Stimulated activated effector memory CD8-positive, alpha-beta T cell treated with anti-CD3 and anti-CD28 coated beads, Interleukin-12 subunit alpha, Interleukin-12 subunit beta, amount 100 ng/mL, for 72 hours (primary cell): ENCODE results near the gene PTK6.

Experiments
- ATAC-seq: fragments of 150-1000 bp; cut with Tn5 transposase; 2 replicates; pipeline ENCODE4 v1.10.0; 2021
- DNase-seq, 2 donors: peaks; one replicate each; pipeline ENCODE4 v3.0.0; 2021 to 2022; ENCODE audit warnings: low spot score in 2 of 2
- H3K27ac Mint-ChIP-seq: one replicate; pipeline ENCODE4 v1.8.0; 2022; ENCODE audit warnings: mild to moderate bottlenecking, mixed read lengths
- H3K36me3 Mint-ChIP-seq: one replicate; pipeline ENCODE4 v1.8.0; 2022; ENCODE audit warnings: mild to moderate bottlenecking, mixed read lengths
- H3K4me1 Mint-ChIP-seq: one replicate; pipeline ENCODE4 v1.8.0; 2022; ENCODE audit warnings: mixed read lengths
- H3K4me3 Mint-ChIP-seq: one replicate; pipeline ENCODE4 v1.8.0; 2022; ENCODE audit warnings: mild to moderate bottlenecking, mixed read lengths
- H3K9me3 Mint-ChIP-seq: one replicate; pipeline ENCODE4 v1.8.0; 2022; ENCODE audit warnings: mixed read lengths

PTK6 gene

DNA sequence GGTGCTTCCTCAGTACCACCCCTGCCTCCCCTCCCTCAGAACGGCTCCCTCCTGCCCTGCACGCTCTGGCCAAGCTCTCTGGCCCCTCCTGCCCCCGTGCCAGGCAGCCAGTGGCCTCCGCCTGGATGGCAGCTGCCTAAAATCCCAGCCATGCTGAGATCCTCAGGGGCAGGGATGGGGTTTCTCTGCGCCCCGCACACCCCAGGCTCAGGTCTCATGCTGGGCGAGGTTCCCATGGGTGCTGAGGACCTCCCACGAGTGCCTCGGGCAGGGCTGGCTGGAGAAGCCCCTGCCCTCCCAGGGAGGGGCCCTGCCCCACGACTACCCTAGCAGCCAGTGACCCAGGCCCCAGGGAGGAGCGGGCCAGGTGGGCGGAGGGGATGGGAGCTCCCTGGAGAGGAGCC lies 2.7 kb downstream of the PTK6 start:
- H3K27ac Mint-ChIP-seq: no peak overlapping the region
- DNase-seq (no peak), ATAC-seq (no peak)
- no peak overlapping the region for H3K4me3 Mint-ChIP-seq
- H3K9me3 Mint-ChIP-seq: no peaks in the 10 kb centered on the region
- peaks cover 26% of the 10 kb centered on the region for H3K4me1 Mint-ChIP-seq
- H3K36me3 Mint-ChIP-seq: peaks cover 5% of the 10 kb centered on the region

DNA sequence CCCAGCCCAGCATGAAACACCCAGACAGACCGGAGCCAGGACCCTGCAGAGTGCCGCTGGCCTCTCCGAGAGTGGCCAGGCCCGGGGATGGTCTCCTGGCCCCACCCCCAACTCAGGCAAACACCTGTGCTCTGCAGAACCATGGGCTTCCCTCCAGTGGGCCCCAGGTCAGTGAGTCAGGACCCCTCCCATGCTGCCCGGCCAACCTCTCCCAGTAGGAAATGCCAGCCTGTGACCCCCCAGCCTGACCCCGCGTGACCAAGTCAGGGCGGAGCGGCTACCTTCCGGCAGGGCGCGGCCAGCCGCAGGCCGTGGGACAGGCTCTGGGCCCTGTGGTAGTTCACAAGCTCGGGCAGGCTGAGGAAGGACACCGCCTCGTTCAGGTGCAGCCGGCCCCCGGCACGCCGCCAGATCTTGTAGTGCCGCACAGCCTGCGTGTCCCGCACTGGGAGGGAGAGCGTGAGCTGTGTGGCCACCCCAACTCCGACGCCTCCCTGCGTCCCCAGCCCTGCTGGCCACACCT lies 3.2 kb downstream of the PTK6 start:
- peaks cover 6% of the 10 kb centered on the region for H3K36me3 Mint-ChIP-seq
- no peak for DNase-seq
- H3K4me1 Mint-ChIP-seq: peaks cover 27% of the 10 kb centered on the region
- H3K27ac Mint-ChIP-seq: no peak overlapping the region
- no peak overlapping the region for H3K4me3 Mint-ChIP-seq
- no peak for ATAC-seq
- H3K9me3 Mint-ChIP-seq: no peaks in the 10 kb centered on the region

GRCh38 chr20:63533388-63533787 lies 3.8 kb downstream of the PTK6 start:
- DNase-seq (no peak), ATAC-seq (no peak)
- Mint-ChIP-seq H3K36me3 (peaks cover 11% of the 10 kb centered on the region), H3K27ac (no peak overlapping the region), H3K4me3 (no peak overlapping the region), H3K4me1 (peaks cover 32% of the 10 kb centered on the region), H3K9me3 (no peaks in the 10 kb centered on the region)

DNA sequence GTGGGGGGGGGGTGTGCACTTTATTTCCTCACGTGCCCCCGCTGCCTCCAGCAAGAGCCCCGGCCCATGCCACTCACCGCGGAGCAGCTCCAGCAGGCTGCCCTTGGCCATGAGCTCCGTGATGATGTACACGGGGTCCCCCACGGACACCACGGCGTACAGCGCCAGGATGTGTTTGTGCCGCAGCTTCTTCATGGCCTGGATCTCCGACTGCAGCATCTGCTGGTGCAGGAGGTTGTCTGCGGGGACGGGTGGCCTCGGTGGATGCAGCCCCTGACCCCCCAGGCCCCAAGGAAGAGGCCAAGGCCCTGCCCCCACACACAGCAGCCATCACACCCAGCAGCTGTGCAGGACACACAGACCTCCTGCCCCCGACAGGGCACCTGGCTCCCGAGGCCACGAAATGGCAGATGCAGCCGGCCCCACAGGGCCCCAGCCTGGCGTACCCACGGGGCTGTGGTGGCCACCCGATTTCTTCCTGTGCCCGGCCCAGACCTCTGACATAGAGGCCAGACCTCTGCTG lies 4.7 kb downstream of the PTK6 start:
- Mint-ChIP-seq H3K9me3 (no peaks in the 10 kb centered on the region), H3K4me1 (peaks cover 28% of the 10 kb centered on the region), H3K4me3 (no peak overlapping the region), H3K27ac (no peak overlapping the region), H3K36me3 (peaks cover 11% of the 10 kb centered on the region)
- DNase-seq (no peak), ATAC-seq (no peak)

- DNase-seq: no peak
- no peaks in the 10 kb centered on the region for H3K9me3 Mint-ChIP-seq
- H3K4me3 Mint-ChIP-seq: no peak overlapping the region
- ATAC-seq: no peak
- peaks cover 21% of the 10 kb centered on the region for H3K4me1 Mint-ChIP-seq
- no peak overlapping the region for H3K27ac Mint-ChIP-seq
- H3K36me3 Mint-ChIP-seq: peaks cover 11% of the 10 kb centered on the region
Observed at GRCh38 chr20:63531686-63532448, 5.3 kb downstream of the PTK6 start.

- H3K36me3 Mint-ChIP-seq: peaks cover 5% of the 10 kb centered on the region
- no peaks in the 10 kb centered on the region for H3K9me3 Mint-ChIP-seq
- H3K4me1 Mint-ChIP-seq: peaks cover 13% of the 10 kb centered on the region
- no peak for DNase-seq
- H3K27ac Mint-ChIP-seq: no peak overlapping the region
- no peak overlapping the region for H3K4me3 Mint-ChIP-seq
- no peak for ATAC-seq
Observed at GRCh38 chr20:63530788-63531160, 6.4 kb downstream of the PTK6 start.

DNA sequence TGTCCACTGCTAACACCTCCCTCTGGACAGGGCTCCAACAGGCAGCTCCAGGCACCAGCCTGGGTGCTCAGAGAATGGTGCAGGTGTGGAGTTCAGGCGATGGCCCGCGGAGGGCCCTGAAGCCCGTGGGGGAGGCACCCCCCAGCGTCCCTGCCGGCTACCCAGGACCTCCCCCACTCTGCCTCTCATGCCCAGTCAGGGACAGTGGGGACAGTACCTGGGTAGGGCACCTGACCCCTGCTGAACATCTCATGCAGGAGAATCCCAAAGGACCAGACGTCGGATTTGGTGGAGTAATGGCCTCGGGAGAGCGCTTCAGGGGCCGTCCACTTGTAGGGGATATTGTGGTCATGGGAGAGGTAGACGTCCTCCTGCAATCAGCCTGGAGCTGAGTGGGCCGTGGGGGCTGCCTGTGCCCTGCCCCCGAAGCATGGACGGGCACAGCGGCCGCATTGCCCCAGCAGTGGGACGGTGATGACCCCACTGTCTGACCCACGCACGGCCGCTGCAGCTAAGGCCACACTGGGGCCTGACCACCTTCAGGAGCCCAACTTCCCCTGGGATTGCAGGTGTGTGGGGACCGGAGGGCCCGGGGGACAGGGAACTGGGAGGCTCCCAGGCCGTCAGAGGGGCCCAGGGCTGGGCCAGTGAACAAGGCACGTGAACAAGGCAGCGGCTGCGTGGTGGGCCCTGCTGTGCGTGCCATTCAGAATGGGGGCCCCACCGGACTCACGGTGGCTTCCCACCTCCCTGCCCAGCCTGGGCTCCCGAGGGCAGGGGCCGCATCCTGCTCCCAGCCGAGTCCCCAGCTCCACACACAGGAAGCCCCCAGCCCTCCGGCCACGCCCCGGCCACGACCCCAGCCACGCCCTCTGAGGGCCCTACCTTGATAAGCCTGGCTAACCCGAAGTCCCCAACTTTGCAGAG lies 7.1 kb downstream of the PTK6 start:
- no peaks in the 10 kb centered on the region for H3K9me3 Mint-ChIP-seq
- peaks cover 5% of the 10 kb centered on the region for H3K36me3 Mint-ChIP-seq
- H3K4me1 Mint-ChIP-seq: peaks cover 13% of the 10 kb centered on the region
- peak in 1 of 2 donors; percentile 49 for DNase-seq
- no peak for ATAC-seq
- H3K27ac Mint-ChIP-seq: no peak overlapping the region
- no peak overlapping the region for H3K4me3 Mint-ChIP-seq

DNA sequence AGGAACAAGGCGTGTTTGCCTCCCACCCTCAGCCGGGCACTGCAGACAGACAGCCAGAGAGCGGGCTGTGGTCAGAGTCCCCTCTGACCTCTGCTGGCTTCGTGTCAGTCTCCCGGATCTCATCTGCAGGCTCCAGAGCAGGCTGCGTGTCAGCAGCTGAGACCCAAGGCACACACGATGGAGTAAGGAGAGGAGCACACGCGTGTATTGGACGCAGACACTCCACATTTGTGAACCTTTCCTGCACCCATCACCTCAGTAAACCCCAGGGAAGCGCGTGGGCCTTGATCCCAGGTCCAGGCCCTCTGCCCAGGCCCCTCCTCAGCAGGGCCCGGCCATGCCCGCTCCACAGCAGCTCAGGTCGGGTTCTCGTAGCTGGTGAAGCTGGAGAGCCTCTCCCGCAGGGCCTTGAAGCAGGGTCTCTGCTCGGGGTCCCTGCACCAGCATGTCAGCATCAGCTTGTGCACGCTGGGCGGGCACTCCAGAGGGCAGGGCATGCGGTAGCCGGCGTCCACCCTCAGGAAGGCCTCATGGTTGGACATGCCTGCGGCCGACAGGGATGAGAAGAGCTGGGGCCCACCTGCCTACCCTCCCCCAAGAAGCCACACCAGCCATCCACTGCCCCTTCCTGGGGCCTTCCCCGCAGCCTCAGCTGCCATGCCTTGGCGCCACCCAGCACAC lies 7.9 kb downstream of the PTK6 start:
- ATAC-seq (no peak), DNase-seq (peak in 1 of 2 donors; percentile 49)
- Mint-ChIP-seq H3K4me1 (peaks cover 13% of the 10 kb centered on the region), H3K36me3 (peaks cover 11% of the 10 kb centered on the region), H3K9me3 (no peaks in the 10 kb centered on the region), H3K4me3 (no peak overlapping the region), H3K27ac (no peak overlapping the region)

DNA sequence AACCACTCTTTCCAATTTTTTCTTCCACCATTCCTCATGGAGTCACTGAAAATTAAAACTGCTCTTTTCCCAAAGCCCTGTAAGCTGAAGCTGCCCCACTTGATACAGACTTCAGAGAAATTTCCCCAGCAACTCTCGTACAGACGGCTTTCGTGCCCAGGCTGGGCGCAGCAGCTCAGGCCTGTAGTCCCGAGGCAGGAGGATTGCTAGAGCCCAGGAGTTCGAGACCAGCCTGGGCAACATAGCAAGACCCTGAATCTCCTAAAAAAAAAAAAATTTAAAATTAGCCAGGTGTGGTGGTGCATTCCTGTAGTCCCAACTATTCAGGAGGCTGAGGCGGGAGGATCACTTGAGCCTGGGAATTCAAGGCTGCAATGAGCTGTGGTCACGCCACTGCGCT lies 10.0 kb downstream of the PTK6 start:
- DNase-seq (no peak), ATAC-seq (no peak)
- H3K4me1 Mint-ChIP-seq: peaks cover 23% of the 10 kb centered on the region
- no peak overlapping the region for H3K27ac Mint-ChIP-seq
- H3K9me3 Mint-ChIP-seq: peaks cover 5% of the 10 kb centered on the region
- peaks cover 29% of the 10 kb centered on the region for H3K36me3 Mint-ChIP-seq
- H3K4me3 Mint-ChIP-seq: no peak overlapping the region

DNA sequence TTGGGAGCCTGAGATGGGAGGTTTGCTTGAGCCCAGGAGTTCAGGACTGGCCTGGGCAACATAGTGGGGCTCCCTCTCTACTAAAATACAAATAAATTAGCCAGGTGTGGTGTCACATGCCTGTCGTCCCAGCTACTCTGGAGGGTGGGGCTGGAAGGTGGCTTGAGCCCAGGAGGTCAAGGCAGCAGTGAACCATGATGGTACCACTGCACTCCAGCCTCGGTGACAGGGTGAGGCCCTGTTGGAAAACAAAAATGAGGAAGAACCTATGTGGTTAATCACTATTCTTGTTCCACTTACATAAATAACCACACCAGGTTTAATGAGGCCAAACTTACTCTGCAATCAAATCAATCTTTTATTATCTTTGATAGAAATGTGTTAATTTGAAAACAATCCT lies 11.2 kb downstream of the PTK6 start:
- no peak overlapping the region for H3K27ac Mint-ChIP-seq
- no peak for DNase-seq
- H3K36me3 Mint-ChIP-seq: peaks cover 40% of the 10 kb centered on the region
- H3K9me3 Mint-ChIP-seq: peaks cover 5% of the 10 kb centered on the region
- H3K4me1 Mint-ChIP-seq: peaks cover 18% of the 10 kb centered on the region
- ATAC-seq: no peak
- no peak overlapping the region for H3K4me3 Mint-ChIP-seq

GRCh38 chr20:63525185-63525584 lies 12.0 kb downstream of the PTK6 start:
- no peak overlapping the region for H3K4me3 Mint-ChIP-seq
- H3K36me3 Mint-ChIP-seq: peaks cover 40% of the 10 kb centered on the region
- no peak overlapping the region for H3K27ac Mint-ChIP-seq
- no peak for ATAC-seq
- peaks cover 5% of the 10 kb centered on the region for H3K9me3 Mint-ChIP-seq
- DNase-seq: no peak
- H3K4me1 Mint-ChIP-seq: peaks cover 18% of the 10 kb centered on the region

DNA sequence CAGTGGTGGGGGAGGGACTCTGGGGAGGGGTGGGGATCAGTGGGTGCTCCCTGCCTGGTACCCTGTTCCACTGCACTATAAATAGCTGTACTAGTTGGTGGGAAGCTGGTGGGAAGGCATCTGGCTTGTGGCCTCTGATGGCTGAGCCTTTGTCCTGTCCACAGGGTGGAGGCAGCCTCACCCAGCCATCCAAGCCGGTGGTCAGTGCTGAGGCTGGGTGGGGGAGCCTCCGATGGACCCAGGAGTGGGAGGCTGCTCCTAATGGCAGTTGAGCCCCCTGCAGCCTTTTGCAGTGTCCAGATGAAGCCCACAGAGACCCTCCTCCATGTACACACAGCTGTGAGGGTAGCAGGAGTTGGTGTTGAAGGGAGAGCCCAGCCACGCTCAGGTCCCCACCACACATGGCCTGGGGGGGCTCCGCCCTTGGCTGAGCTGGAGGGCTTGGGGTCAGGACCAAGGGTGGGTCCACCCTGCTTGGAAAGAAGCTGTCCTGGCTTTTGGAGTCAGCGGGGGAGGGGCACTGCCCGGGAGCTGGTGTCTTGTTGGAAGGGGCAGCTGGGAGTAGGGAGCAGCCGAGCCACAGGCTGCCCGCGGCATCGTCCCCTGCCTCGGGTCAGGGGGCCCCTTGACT lies 14.1 kb downstream of the PTK6 start:
- Mint-ChIP-seq H3K36me3 (peaks cover 35% of the 10 kb centered on the region), H3K4me3 (peak overlapping the region; percentile 77), H3K4me1 (peaks cover 12% of the 10 kb centered on the region), H3K27ac (peak overlapping the region; percentile 90), H3K9me3 (peaks cover 5% of the 10 kb centered on the region)
- peak in 1 of 2 donors; percentile 50 for DNase-seq
- ATAC-seq: no peak

DNA sequence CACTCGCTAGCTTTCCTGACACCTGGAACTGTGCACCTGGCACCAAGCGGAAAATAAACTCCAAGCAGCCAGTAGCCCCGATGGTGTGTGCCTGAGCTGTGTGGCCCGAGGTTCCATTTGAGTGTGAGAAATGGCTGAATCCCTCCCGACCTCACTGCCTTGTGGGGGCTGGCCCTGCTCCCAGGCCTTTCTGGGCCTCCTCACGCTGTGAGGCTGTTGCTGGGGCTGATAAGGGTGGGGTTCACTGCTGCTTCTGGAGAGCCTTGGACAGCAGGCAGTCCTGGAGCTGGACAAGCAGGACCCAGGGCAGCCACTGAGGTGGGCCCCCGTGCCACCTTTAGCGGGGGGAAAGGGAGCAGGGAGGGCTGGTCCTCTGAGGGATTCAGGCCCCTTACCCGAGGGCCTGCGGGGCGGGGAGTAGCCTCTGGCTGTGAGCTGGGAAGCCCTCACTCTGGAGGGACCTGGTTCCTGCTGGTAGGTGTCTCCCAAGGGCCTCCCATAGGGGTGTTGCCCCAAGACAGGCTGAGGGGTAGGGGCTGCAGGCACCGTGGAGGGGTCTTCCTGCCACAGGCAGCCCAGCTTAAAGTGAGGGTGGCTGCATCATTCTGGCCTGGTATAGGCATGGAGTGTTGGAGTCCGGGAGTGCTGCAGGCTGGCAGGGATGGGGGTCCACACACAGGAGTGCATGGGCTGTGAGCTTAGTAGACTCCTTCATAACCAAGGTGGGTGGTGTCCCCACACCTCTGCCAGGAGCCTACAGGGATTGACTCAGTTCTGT lies 14.9 kb downstream of the PTK6 start:
- Mint-ChIP-seq H3K4me3 (peak overlapping the region; percentile 77), H3K4me1 (peaks cover 12% of the 10 kb centered on the region), H3K27ac (peak overlapping the region; percentile 90), H3K9me3 (peaks cover 5% of the 10 kb centered on the region), H3K36me3 (peaks cover 35% of the 10 kb centered on the region)
- DNase-seq (peak in 1 of 2 donors; percentile 49), ATAC-seq (no peak)

DNA sequence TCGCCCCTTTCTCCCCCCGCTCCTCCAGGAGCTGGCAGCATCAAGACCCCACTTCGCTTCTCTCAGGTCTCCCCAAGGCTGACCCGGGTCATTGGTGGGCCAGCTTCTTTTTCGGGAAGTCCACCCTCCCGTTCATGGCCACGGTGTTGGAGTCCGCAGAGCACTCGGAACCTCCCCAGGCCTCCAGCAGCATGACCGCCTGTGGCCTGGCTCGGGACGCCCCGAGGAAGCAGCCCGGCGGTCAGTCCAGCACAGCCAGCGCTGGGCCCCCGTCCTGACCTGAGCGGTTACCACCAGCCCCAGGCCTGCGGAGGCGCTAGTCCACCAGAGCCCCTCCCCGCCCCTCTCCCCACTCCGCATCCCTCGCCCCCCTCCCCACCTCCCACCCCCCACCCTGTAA lies 15.6 kb downstream of the PTK6 start:
- Mint-ChIP-seq H3K4me3 (peak overlapping the region; percentile 77), H3K9me3 (peaks cover 5% of the 10 kb centered on the region), H3K4me1 (peaks cover 12% of the 10 kb centered on the region), H3K27ac (peak overlapping the region; percentile 34), H3K36me3 (peaks cover 35% of the 10 kb centered on the region)
- no peak for DNase-seq
- ATAC-seq: no peak
